ENCODE results near the gene CENPB.

DNA sequence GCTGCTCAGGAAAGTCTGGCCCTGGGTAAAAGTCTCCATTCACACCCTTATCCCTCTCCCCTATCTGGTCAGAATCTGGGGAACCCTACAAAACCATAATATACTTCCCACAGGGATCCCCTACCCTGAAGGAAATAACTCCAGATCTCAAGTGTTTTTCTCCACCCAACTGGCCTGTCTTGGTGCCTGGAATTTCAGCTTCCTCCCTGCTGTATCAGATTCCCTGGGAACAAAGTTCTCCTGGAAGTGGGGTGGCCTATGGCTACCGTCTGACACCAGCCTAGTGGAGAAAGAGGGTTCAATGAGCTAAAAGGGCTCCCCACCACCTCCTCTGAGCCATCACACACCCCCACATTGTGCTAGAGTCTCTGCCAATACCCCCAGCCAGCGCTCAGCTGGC is 39.1 kb downstream of the CENPB start:
- TF ChIP-seq EZH2 (IDR thresholded peaks at IDR 0.05; ENCODE audit: insufficient read depth, poor library complexity, severe bottlenecking) (no peak), EZH2phosphoT487 (IDR thresholded peaks at IDR 0.05; ENCODE audit: insufficient read depth, low read depth) (no peak)

Measured in GM23248 (cell line).